GM12878 (cell line): ENCODE measurements around the gene VTN. TPM values are rescaled to one million over a fixed set of nuclear protein-coding genes. Genes with fewer than 3 reads are reported as not detected.

Source experiments
- BRCA1 ChIP-seq: IDR thresholded peaks from 2 replicates; pipeline ENCODE4 v1.6.1; 2011; ENCODE audit warnings: low read depth, low read length, improper control_type of control experiment
- CEBPZ ChIP-seq: fragments of 150-350 bp; IDR thresholded peaks from 2 replicates; pipeline ENCODE4 v1.6.1; 2016; ENCODE audit warnings: low read depth, low read length
- EP300 ChIP-seq, 2 experiments: fragments of 150-350 bp in 1 of 2; IDR thresholded peaks; 2 replicates each; pipeline ENCODE4 v1.6.1; 2011 to 2012; ENCODE audit warnings: low read depth in 2 of 2, low read length in 2 of 2, borderline replicate concordance in 1 of 2, improper control_type of control experiment in 1 of 2, inconsistent platforms in 1 of 2; ENCODE audit not compliant: control insufficient read depth in 1 of 2
- RBBP5 ChIP-seq: fragments of 200-600 bp; sonication (generic); conservative IDR thresholded peaks from 2 replicates; pipeline ENCODE4 v1.6.1; 2016
- WRNIP1 ChIP-seq: IDR thresholded peaks from 2 replicates; pipeline ENCODE4 v1.6.1; 2011; ENCODE audit warnings: low read depth, low read length, improper control_type of control experiment, borderline replicate concordance
- YBX1 ChIP-seq: fragments of 450-650 bp; IDR thresholded peaks from 2 replicates; pipeline ENCODE4 v1.6.1; 2016; ENCODE audit warnings: antibody characterized with exemption
- polyA plus RNA-seq, 11 experiments: library from polyadenylated mRNA; depleted of rRNA in 4 of 11; unstranded in 6 of 11; stranded (reverse) in 5 of 11; fragments of >200 nt; fragmentation: Nextera tagmentation in 4 of 11; fragmentation: Illumina TruSeq in 1 of 11; extraction: Ambion mirVana in 4 of 11; extraction: Trizol in 1 of 11; gene quantifications; 1 replicate in 1 of 11; 2 replicates in 10 of 11; pipeline versions ENCODE4 v1.2.1 to v1.2.3, GENCODE V29; 2011 to 2016; ENCODE audit warnings: inconsistent platforms in 2 of 11, missing spikeins in 2 of 11, low read depth in 1 of 11
- total RNA-seq, 4 experiments: library from RNA; depleted of rRNA in 3 of 4; stranded (reverse); fragments of >200 nt in 3 of 4; fragmentation: Illumina TruSeq in 1 of 4; extraction: Trizol in 1 of 4; gene quantifications; 2 replicates each; pipeline versions ENCODE4 v1.2.1 to v1.2.3, GENCODE V29; 2013 to 2021
- TF ChIP-seq, protein P1 (sequence below): IDR thresholded peaks from 2 replicates; pipeline ENCODE4 v1.6.1; 2012; ENCODE audit warnings: low read depth, low read length, improper control_type of control experiment
- TF ChIP-seq, protein P2 (sequence below): fragments of 450-650 bp; IDR thresholded peaks from 2 replicates; pipeline ENCODE4 v1.6.1; 2016; ENCODE audit warnings: mild to moderate bottlenecking

Gene VTN
- total and polyA plus RNA-seq, 10 of the 15 experiments (the other 5 are each of a cell fraction or from before 2014, with no cell fraction given): 0.04 to 1.3 (median 0.13) TPM; not detected in 5

- TF ChIP-seq, protein P1, sequence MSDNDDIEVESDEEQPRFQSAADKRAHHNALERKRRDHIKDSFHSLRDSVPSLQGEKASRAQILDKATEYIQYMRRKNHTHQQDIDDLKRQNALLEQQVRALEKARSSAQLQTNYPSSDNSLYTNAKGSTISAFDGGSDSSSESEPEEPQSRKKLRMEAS: no peak
- no peak for TF ChIP-seq EP300 (IDR thresholded peaks at IDR 0.05; ENCODE audit: borderline replicate concordance in 1 of 2, control insufficient read depth in 1 of 2, low read depth in 2 of 2, low read length in 2 of 2)
- TF ChIP-seq BRCA1: no peak
- TF ChIP-seq WRNIP1: no peak
- TF ChIP-seq, protein P2, sequence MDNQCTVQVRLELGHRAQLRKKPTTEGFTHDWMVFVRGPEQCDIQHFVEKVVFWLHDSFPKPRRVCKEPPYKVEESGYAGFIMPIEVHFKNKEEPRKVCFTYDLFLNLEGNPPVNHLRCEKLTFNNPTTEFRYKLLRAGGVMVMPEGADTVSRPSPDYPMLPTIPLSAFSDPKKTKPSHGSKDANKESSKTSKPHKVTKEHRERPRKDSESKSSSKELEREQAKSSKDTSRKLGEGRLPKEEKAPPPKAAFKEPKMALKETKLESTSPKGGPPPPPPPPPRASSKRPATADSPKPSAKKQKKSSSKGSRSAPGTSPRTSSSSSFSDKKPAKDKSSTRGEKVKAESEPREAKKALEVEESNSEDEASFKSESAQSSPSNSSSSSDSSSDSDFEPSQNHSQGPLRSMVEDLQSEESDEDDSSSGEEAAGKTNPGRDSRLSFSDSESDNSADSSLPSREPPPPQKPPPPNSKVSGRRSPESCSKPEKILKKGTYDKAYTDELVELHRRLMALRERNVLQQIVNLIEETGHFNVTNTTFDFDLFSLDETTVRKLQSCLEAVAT: no peak
- TF ChIP-seq RBBP5: no peak
- no peak for TF ChIP-seq YBX1
- no peak for TF ChIP-seq CEBPZ
- TF ChIP-seq, all 136 proteins: peak for 0
Observed at GRCh38 chr17:28397687-28398279, 27.7 kb upstream of the VTN start (continued).
